Measurements from ENCODE around the gene GALNTL6.

Gene GALNTL6

DNA sequence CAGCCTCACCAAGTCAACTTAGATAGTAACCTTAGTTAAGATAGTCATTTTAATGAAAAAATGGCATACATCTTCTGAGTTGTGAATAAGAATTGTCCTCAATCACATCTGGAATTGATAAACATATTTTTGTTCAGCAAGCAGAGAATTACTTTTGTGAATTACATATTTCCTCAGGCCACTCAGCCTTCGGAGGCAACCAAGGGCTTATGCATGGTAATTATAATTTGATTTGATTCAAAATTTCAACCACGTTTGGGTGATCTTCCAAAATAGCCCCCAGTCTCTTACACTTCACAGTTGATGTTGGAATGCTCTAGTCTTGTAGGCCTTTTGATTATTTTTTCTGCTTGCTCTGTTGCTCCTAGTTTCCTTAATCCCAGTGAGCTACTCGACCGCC, 63.4 kb downstream of the GALNTL6 start:
- no peak for DNase-seq (ENCODE audit: insufficient read length, low spot score)
- no peak for FAIRE-seq

DNA sequence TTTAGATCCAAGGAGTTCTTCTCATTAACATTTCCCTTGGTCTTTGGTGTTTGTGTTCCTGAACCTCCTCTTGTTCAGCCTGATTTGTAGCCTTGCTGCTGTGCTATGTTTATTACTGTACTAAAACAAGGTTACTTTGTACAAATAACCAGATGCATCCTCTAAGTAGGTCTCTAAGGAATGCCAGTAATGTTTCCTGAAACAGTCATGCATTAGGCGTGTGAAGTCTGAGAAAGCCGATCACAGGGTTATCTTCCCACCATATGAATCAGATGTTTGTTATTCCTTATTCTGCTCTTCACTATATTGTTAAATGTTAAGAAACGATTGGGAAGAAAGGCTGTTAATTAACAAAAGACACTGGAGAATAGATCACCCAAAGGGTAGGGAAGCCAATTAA, 66.9 kb downstream of the GALNTL6 start:
- no peak for DNase-seq (ENCODE audit: insufficient read length, low spot score)
- no peak for FAIRE-seq

DNA sequence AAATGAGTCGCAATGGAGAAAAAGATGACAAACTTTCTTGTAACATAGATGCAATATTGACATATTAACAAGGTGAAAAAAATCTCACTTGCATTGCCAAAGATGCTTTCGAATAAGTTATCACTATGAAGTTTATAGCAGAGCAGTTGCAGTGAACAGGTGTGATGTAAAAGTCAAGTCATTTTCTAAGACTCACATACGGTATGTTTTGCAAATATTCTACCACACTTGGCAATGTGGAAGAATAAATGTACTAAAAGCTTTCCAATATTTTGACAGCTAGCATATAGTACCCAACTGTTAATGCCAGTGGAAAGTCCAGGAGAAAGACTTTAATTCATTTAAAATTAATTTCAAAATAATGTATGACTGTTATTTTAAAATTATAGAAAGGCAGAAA, 76.5 kb downstream of the GALNTL6 start:
- no peak for DNase-seq (ENCODE audit: insufficient read length, low spot score)
- FAIRE-seq = no peak

DNA sequence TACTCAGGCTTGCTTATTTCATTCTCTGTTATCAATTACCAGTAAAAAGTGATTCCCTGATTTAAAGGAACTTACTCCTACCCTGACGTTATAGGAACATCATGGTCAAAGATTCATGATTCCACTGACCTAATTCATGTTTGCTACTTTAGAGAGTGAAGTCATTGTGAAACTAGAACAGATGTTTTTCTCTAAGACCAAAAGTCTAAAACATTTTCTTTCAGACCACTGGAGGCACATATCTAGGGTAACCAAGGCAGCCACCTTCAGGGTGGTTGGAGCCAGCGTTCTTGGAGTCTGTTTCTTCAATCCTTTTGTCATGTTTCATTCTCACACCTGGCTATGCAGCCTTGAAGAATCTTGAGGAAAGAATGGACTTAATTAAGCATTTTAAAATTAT, 77.8 kb downstream of the GALNTL6 start:
- no peak for FAIRE-seq
- DNase-seq (ENCODE audit: insufficient read length, low spot score) = no peak

DNA sequence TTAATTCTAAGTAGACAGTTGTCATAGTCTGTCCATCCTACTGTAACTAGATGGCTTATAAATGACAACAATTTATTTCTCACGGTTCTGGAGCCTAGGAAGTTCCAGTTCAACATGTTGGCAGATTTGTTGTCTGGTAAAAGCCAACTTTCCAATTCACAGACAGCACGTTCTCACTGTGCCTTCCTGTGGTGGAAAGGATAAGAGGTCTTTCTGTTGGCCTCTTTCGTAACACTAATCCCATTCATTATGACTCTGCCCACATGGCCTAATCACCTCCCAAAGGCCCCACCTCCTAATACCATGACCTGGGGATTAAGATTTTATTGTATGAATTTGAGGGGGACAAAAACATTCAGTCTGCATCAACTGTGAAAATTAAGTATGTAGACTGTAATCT, 83.2 kb downstream of the GALNTL6 start:
- FAIRE-seq = no peak
- no peak for DNase-seq (ENCODE audit: insufficient read length, low spot score)

DNA sequence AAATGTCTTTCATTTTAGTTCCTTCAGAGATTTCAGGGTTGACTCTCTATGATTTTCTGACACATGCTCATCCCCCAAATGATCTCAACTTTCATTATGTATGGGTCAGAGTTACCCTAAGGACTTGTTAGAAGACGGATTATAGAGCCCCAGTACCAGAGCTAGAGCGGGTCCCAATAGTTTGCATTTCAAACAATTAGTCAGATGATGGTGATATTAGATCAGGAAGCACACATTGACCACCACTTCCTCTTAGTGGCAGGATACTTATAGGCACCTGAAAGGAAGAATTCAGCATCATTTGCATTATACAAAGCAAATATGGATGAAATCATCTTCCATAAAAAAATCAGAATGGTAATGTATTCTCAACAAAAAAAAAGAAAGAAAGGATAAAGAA, 106.1 kb downstream of the GALNTL6 start:
- DNase-seq (ENCODE audit: insufficient read length, low spot score) (no peak), FAIRE-seq (no peak)

DNA sequence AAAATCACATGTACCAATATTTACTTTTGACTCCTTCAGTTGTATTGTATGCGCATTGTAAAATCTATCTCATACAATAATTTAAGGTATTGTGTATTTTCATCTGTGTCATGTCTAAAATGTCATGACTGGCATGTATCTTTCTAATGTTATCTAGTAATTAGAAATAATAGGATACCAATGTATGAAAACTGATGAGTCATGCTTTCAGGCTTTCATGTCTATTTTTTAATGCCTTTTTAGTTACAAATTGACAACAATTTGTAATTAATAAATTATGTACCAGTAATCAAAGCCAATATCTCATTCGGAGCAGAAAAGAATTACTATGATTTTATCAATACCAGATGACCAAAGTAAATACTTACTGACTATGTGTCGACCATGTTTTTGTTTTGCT, 107.7 kb downstream of the GALNTL6 start:
- no peak for FAIRE-seq

DNA sequence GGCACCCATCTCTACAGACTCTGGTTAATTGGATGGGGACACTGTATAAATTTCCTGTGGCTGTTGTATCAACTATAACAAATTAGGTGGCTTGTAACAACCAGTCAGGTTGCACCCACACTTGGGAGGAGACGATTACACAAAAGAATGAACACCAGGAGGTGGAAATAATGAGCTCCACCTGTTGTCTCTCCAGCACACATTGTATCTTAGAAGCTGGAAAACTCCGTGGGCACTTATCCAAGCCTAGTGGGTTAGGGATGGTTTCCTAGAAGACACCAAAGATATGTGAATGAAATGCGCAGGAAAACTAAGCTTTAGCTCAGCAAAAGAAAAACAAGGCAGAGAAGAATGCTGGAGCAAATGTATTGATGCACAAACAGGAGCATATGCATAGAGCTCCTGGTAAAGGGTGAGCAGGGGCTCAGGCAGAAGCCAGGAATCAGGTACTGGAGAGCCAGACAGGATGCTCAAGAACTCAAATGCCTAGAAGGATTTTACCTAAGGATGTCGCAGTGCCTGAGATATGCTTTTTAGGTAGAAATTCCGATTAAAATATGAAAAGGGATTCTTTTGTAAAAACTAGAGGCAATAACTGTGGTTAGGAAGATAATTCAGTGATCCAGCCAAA, 111.7 kb downstream of the GALNTL6 start:
- no peak for DNase-seq (ENCODE audit: insufficient read length, low spot score)
- FAIRE-seq = no peak

More for the DNA sequence above, 107.7 kb downstream of the GALNTL6 start:
- no peak for DNase-seq (ENCODE audit: insufficient read length, low spot score)

DNA sequence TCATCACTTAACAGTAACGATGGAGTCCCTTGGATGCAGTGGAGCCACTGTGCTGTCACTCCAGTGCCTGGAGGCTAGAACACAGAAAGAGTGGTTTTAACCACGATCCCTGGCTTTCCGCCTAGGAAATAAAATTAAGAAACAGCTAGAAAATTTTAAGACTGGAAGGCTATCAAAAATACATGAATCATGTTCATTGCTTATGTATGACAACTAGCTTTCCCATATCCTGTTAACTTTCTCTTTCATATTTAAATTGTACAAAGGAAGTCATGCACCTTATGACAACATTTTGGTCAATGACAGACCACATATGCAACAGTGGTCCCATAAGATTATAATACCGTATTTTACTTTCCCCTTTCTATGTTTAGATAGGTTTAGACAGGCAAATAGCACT, 115.1 kb downstream of the GALNTL6 start:
- FAIRE-seq (no peak), DNase-seq (ENCODE audit: insufficient read length, low spot score) (no peak)

DNA sequence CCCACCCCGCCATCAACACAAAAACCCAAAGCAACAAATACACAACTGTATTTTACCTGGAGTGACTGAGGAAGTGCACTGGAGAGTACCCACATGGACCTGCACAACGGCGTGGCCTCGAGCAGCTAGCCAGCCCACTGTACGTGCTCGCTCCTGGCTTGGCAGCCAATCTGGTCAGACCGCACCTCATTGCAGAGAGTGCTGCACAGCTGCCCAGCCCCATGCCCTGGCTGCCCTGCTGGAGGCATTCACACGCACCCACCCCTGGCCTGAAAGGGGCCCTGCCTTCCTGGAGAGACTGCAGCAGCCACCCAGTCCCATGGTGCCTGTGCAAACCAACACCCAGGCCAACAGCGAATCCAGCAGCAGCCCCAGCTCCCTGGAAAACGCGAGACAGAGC, 116.3 kb downstream of the GALNTL6 start:
- no peak for FAIRE-seq
- DNase-seq (ENCODE audit: insufficient read length, low spot score) = no peak

DNA sequence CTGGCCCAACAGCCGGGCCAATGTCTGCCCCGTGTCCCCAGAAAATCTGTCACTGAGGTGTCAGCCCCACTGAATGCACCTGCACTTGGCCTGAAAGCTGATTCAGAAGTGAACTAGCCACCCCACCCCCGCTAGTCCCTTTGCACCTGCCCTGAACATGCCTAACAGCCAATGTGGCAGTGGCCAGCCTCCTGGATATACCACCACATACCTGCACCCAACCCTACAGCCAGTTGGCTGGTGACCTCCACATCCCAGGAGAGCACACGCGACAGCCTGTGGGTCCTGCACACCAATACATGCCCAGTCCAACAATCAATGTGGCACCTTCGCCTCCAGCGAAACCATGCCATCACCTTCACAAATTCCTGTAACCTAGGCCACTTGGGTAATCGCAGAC, 116.7 kb downstream of the GALNTL6 start:
- no peak for DNase-seq (ENCODE audit: insufficient read length, low spot score)
- FAIRE-seq = no peak

DNA sequence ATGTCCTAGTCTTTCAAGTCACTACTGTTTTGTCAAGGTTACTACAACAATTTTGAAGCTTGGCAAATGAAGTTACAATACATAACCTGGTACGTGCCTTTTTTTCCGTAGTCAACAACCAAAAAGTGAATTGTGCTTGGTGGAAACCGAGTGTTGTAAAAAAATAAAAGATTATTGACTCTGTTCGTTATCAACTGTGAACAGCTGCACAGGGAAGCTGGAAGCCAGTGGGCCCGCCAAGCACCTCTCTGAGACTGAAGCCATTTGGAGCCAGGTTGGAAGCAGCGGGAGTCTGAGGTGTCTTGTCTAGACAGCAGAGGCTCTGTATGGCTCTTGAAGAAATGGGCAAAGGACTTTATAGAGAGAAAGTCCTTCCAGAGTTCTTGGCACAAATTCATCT, 119.0 kb downstream of the GALNTL6 start:
- FAIRE-seq = no peak

DNA sequence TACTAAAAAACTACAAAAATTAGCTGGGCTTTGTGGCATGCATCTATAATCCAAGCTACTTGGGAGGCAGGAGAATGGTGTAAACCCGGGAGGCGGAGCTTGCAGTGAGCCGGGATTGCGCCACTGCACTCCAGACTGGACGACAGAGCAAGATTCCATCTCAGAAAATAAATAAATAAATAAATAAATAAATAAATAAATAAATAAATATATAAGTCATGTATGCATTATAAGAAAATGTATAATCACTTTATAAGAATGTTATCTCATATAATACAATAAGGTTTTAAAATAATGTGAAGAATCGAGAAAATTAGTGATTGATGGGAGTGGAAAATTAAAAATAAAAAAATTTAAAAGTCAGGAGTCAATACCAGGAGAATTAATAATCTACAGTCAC, 127.5 kb downstream of the GALNTL6 start:
- no peak for DNase-seq (ENCODE audit: insufficient read length, low spot score)
- no peak for FAIRE-seq

More for the DNA sequence above, 119.0 kb downstream of the GALNTL6 start:
- no peak for DNase-seq (ENCODE audit: insufficient read length, low spot score)

DNA sequence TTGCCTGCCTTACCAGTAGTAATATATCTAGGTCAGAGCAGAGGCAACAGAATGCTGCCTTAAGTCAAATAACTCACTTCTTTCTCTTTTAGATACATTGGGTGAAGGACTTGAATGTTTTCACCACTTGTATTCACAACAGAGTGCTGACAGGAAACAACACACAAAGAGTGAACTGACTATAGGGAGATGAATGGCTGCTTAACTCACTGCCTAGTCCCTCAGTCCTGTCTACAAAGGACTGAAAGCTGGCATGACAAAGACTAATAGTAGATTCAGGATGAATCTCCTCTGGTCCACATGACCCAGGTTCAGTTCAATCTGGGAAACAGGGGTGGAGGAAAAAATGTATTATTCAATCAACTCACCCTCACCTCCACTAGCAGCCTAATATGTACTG, 134.2 kb downstream of the GALNTL6 start:
- no peak for FAIRE-seq
- no peak for DNase-seq (ENCODE audit: insufficient read length, low spot score)

DNA sequence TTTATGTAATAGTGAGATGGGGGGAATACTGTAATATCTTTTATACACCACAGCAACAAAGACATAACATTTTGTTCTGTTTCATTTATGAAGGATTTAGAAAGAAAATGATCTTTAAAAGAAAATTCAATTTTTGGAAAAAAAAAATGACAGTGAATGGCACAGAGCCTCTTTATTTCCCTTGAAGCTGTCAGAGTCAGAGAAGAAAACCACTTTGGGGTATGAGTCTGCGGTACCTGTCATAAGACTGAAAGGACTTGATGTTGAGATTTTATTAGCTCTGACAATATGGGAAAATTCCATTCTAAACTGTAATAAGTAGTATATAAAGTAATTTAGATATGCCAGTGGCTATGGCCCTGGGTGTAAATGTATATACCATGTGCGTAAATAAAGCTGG, 134.8 kb downstream of the GALNTL6 start:
- no peak for FAIRE-seq

DNA sequence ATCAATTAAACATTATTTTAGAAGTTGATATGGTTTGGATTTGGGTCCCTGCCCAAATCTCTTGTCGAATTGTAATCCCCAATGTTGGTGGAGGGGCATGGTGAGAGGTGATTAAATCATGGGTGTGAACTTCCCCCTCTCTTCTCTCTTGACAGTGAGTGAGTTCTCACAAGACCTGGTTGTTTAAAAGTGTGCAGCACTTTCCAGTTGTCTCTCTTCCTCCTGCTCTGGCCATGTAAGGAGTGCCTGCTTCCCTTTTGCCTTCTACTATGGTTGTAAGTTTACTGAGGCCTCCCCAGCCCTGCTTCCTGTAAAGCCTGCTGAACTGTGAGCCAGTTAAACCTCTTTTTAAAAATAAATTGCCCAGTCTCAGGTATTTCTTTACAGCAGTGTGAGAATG, 141.4 kb downstream of the GALNTL6 start:
- FAIRE-seq (no peak), DNase-seq (ENCODE audit: insufficient read length, low spot score) (no peak)

More for the DNA sequence above, 134.8 kb downstream of the GALNTL6 start:
- no peak for DNase-seq (ENCODE audit: insufficient read length, low spot score)

DNA sequence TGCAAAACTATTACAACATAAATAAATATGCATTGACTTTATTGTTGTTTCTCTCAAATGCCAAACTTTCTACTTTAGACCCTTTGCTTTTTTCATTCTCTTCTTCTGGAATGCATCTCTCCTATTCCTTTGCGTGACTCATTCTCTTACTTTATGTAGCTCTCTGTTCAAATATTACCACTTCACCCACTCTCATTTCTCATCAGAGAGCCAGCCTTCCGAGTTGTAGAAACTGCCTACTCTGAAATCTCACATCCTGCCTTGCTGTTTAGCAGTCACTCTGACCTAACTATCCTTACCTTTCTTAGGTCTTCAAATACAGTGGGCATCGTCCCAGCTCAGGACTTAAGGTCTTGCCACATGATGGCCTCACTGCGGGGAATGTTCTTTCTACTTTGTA, 143.5 kb downstream of the GALNTL6 start:
- FAIRE-seq = no peak

DNA sequence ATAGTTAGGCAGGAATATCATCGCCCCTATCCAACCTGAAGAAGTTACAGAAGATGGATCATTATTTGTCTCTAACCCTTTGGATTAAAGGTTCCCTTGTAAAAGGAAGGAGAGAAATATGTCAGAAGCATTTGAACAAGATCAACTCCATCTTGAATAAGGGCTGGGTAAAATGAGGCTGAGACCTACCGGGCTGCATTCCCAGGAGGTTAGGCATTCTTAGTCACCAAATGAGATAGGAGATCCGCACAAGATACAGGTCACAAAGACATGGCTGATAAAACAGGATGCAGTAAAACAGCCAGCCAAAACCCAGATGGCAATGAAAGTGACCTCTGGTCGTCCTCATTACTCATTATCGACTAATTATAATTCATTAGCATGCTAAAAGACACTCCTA, 148.9 kb downstream of the GALNTL6 start:
- DNase-seq (ENCODE audit: insufficient read length, low spot score) (no peak), FAIRE-seq (no peak)

More for the DNA sequence above, 143.5 kb downstream of the GALNTL6 start:
- DNase-seq (ENCODE audit: insufficient read length, low spot score) = no peak

DNA sequence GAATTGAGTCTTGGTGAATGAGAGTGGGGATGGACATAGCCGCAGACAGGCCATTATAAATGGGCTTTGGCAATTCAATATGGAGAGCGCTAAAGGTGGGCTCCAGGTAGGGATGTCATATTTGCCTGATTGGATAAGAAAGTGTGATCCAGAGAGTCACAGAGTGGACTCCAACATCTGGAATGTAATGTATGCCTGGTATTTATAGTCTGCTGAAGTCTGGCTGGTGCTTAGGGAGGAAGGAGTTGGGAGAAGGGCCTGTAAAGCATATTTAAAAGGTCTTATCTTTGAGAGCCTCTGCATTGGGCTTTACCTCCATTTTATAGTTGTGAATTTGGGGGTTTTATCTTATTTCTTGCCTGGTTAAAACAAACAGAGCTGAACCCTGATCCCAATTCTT, 153.2 kb downstream of the GALNTL6 start:
- DNase-seq (ENCODE audit: insufficient read length, low spot score) (no peak), FAIRE-seq (no peak)

DNA sequence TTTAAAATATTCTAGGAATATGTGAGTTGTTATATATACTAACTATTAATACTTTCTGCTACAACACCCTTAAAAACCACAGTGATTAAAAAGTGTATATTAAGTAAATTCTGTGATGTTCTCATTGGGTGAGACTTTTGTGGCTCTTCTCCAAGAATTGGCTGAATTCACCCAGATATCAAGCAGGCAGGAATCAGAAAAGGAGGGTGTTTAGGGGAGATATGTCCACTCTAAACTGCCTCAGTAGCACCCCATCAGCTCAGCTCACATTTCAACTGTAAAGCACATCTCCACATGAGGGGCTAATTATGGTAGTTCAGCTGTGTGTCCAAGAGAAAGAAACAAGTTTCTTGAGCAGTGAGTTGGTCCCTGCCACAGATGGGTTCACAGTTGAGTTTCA, 165.0 kb downstream of the GALNTL6 start:
- no peak for FAIRE-seq
- DNase-seq (ENCODE audit: insufficient read length, low spot score) = no peak

DNA sequence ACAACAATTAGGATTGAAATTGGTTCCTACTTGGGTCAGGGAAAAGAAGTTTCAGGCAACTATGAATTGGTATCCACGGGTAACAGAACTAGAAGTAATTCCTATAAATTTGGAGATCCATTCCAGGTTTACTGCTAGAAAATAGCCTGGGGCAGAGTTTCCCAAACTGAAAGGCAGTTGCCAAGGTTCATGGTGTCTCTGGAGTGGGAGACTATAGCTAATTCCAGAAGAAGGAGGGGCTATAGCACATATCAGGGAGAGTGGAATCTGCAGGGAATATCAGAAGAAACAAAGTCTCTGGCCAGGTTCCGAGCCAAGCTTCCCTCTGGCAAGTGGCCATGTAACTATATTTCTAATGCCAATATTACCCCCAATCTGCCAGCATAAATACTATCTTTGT, 166.3 kb downstream of the GALNTL6 start:
- no peak for FAIRE-seq
- no peak for DNase-seq (ENCODE audit: insufficient read length, low spot score)

DNA sequence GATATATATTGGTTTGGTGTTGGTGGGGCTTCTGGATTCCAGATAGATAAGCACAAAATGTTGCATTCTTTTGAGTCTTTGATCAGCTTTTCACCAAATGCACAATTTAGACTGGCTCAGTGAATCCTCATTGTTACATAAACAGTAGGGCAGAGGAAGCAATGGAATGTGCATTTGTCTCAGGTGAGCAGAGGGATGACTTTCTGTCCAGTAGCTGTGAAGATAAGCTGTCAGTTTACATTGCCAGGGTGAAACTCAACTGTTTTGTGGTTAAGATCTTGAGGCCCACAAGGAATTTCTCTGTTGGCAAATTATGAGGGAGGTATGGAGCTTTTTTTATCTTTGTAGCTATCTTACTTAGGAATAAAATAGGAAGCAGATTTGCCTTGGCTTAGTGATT, 168.0 kb downstream of the GALNTL6 start:
- FAIRE-seq = no peak
- no peak for DNase-seq (ENCODE audit: insufficient read length, low spot score)

Measured in GM19239 (cell line).